GM21619 (cell line): Measurements from ENCODE around the gene PRELID3B.
"Not testable (repeated sequence)": the region's sequence is repeated elsewhere in the genome, so short reads cannot be mapped to it uniquely, and the experiment has no call there.

Experiments used
- ATAC-seq: cut with Tn5 transposase; IDR thresholded peaks from one replicate; pipeline ENCODE4 v1.9.1; 2021; ENCODE audit not compliant: unreplicated experiment

Gene PRELID3B

GRCh38 chr20:59027741-59028320 lies 14.8 kb downstream of the PRELID3B start:
- no peak for ATAC-seq

- no peak for ATAC-seq
Measured at GRCh38 chr20:59026904-59027740, 15.5 kb downstream of the PRELID3B start.

- no peak for ATAC-seq
Measured at GRCh38 chr20:59025511-59025910, 17.1 kb downstream of the PRELID3B start.

- no peak for ATAC-seq
Measured at GRCh38 chr20:59025086-59025485, 17.5 kb downstream of the PRELID3B start.

- no peak for ATAC-seq
Measured at GRCh38 chr20:59024111-59024530, 18.5 kb downstream of the PRELID3B start.

- ATAC-seq, result no peak
Measured at GRCh38 chr20:59023616-59024015, 19.0 kb downstream of the PRELID3B start.

GRCh38 chr20:59022754-59023153 lies 19.8 kb downstream of the PRELID3B start:
- no peak for ATAC-seq

GRCh38 chr20:59020938-59021551 lies 21.5 kb downstream of the PRELID3B start:
- ATAC-seq, result no peak

GRCh38 chr20:59019217-59019616 lies 23.4 kb downstream of the PRELID3B start, which contains the start of gene TUBB1:
TSS of gene TUBB1 (plus strand) at chr20:59019429. CDS start at chr20:59019523, 94 bp downstream.
- ATAC-seq, result no peak

- no peak for ATAC-seq
Measured at GRCh38 chr20:59018817-59019216, 23.8 kb downstream of the PRELID3B start.

- ATAC-seq, result no peak
Measured at GRCh38 chr20:59017493-59018231, 24.9 kb downstream of the PRELID3B start.

GRCh38 chr20:59016795-59017492 lies 25.6 kb downstream of the PRELID3B start:
- ATAC-seq, result no peak

- no peak for ATAC-seq
Measured at GRCh38 chr20:59015812-59016711, 26.5 kb downstream of the PRELID3B start.

- ATAC-seq, result no peak
Measured at GRCh38 chr20:59015411-59015810, 27.2 kb downstream of the PRELID3B start.

GRCh38 chr20:59014680-59015389 lies 27.8 kb downstream of the PRELID3B start:
- no peak for ATAC-seq

GRCh38 chr20:59013959-59014608 lies 28.5 kb downstream of the PRELID3B start:
- ATAC-seq, result no peak

- ATAC-seq, result no peak
Measured at GRCh38 chr20:59013031-59013951, 29.3 kb downstream of the PRELID3B start.

GRCh38 chr20:59011874-59012157 lies 30.8 kb downstream of the PRELID3B start:
- ATAC-seq, result not testable (repeated sequence)
